AG10803 (cell line): Measurements from ENCODE around the gene PAWR.

ENCODE experiments used
- DNase-seq: peaks from one replicate; pipeline ENCODE4 v3.0.0; 2010; ENCODE audit warnings: low read depth
- H3K4me3 ChIP-seq: 2 replicates; pipeline ENCODE4 v1.5.1; 2011; ENCODE audit warnings: mild to moderate bottlenecking, low read length, control low read depth
- TF ChIP-seq, protein P1 (sequence below): conservative IDR thresholded peaks from 2 replicates; pipeline ENCODE4 v1.5.1; 2011; ENCODE audit warnings: mild to moderate bottlenecking, low read length, control low read depth, inconsistent platforms

Gene PAWR

DNA sequence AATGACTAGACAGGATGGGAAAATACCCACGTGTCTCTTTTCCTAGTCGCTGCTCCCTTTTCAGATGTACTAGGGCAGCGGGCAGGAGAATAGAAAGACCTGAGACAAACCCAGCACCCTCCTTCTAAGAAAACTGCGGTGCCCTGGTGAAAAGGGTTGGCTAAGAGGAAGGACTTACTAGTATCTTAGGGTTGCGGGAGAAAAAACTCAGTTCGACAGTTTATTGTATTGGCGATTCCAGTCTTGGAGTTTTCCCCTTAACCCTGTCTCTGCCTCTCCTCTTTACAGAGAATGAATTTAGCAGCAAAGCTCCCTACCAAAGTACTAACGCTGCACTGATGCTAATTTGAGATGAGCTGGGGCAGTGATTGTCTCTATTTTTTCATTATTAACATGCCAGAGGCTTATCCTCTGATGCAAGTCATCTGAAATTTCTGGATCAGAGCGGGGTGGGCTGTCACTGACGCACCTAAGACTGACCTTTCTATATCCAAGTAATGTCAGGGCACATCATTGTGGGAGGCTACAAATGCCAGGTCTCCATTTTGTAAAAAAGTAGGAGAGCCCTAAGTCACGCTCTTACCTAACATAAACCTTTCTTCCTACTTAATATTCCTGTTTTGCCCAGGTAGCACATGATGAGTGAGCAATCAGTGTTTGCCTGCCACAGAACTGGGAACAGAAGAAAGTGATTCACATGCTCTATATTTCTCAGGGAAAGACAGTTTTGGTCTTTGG lies 916 bp upstream of the PAWR start:
- peak; percentile 80 for DNase-seq
- peak overlapping the region; percentile 90 for H3K4me3 ChIP-seq
- TF ChIP-seq, protein P1, sequence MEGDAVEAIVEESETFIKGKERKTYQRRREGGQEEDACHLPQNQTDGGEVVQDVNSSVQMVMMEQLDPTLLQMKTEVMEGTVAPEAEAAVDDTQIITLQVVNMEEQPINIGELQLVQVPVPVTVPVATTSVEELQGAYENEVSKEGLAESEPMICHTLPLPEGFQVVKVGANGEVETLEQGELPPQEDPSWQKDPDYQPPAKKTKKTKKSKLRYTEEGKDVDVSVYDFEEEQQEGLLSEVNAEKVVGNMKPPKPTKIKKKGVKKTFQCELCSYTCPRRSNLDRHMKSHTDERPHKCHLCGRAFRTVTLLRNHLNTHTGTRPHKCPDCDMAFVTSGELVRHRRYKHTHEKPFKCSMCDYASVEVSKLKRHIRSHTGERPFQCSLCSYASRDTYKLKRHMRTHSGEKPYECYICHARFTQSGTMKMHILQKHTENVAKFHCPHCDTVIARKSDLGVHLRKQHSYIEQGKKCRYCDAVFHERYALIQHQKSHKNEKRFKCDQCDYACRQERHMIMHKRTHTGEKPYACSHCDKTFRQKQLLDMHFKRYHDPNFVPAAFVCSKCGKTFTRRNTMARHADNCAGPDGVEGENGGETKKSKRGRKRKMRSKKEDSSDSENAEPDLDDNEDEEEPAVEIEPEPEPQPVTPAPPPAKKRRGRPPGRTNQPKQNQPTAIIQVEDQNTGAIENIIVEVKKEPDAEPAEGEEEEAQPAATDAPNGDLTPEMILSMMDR, result no peak

DNA sequence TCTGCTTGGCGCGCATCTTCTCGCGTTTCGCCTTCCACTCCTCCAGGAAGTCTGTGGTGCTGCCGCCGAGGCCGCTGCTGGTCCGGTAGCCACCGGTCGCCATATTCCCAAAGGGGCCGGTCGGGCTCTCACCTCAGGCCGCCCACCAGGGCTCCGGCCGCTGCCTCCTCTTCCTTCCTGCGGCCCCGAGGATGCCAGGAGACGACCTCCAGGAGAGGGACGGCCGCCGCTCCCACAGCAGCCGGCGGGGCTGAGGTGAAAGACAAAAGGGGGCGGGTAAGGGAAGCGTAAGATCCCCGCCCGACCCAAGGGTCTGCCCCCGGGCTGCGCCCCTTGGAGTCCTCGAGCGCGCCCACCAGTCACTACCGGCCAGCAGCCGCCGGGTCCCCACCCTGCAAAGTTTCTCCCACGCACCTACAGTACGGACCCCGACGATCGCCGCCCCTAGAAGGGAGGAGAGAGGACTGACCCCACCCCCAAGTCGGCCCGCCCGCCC lies 574 bp downstream of the PAWR start:
- H3K4me3 ChIP-seq, result peak overlapping the region; percentile 90
- DNase-seq, result peak; percentile 23
- TF ChIP-seq, protein P1, result no peak; the same call in 1 of the 2 replicates

DNA sequence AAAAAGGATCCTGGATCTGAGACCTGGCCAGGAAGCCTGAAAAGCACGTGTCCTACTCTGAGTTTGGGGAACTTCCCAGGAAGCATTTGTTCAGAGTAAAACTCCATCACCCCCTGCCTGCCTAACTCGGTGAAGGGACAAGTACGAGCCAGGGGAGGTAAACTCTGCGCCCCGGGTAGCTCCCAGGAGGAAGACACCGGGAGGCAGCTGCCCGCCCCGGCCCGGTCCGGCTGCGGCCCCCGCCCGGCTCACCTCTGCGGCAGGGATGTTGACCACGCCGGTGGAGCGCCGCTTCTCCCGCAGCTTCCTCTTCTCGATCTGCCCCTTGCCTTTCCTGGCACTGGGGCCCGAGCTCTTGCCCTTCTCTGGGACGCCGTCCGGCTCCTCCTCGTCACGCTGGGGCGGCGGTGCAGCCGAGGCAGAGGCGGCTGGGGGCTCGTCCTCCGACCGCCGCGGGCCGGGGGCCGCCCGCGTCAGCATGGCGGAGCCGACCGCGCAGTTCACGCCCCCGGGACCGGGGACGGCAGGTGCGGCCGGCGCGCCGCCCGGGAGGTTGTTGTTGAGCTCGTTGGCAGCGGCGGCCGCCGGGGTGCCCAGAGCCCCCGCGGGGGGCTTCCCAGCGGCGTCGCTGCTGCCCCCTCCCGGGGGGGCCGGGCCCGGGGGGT lies 1.2 kb downstream of the PAWR start:
- H3K4me3 ChIP-seq, result peak overlapping the region; percentile 90
- TF ChIP-seq, protein P1, result no peak; the same call in 1 of the 2 replicates
- DNase-seq, result peak; percentile 49

DNA sequence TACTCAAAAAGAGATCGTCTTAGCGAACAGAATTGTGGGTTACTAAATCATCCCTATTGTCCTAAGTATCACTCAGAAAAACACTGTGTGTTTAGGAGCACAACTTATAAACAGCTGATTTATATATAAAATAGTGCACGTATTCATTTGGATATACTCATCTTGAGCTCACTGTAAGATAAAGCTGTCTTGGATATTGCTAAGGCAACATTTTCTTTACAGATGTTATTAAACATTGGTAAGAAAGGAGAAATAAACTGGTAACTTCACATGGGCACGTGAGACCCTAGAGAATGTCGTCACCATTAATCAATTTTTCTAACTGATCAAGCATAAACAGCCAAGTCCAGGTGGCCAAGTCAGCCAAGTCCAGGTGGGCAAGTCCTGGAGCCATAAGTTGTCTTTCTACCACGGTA lies 1.7 kb downstream of the PAWR start:
- TF ChIP-seq, protein P1, result no peak
- H3K4me3 ChIP-seq, result peak overlapping the region; percentile 90
- DNase-seq, result no peak

DNA sequence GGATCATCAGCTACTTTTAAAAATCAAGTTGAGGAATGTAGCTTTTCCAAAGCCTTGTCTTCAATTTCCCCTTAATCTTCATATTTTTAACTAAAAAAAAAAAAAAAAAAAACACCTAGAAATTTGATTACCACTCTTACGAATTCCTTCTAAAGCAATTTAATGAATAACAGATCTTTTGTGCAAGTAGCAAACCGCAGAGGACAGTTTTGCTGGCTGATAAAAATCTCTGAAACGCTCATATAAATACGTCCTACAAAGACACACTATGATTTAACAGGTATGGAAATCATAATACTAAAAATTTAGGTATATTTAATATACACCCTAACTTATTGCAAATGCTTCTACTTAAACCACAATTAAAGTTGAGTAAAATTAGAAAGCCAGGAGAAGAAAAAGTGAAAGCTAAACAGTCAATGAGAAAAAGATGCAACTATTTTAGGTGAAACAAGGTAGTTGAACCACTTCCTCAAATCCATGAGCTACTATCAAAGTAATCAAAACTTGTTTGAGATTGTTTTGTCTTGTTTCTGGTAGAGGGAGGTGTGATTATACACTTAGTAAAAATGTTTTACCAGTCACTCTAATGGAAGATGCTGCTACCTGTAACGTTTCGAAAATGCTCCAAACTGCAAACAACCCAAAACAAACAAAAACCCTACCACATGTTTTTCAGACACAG lies 2.2 kb downstream of the PAWR start:
- DNase-seq, result peak; percentile 30
- peak overlapping the region; percentile 90 for H3K4me3 ChIP-seq
- TF ChIP-seq, protein P1, result no peak

DNA sequence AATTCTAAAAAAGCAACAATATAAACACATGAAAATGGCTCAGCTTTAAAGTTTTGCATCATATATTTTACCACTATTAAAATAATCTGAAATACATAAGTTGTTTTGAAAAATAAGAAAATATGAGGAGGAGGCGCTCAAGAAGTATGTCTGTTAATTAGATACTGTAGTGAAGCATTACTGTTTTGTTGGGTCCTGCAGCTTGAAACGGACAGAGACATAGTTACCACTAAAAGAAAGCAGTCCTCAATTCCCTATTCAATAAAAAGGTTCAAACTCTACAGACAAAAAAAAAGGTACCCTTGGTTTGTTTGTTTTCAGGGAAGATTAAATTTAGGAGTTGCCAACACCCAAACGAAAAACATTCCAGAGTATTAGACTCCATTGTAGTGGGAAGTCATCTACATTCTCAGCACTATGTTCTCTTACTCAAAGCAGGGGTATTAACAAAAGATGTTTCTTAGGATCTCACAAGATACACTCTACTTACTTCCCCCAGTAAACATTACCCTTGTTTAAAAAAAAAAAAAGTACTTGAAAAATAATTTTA lies 3.0 kb downstream of the PAWR start:
- H3K4me3 ChIP-seq, result peak overlapping the region; percentile 90
- peak; percentile 16 for DNase-seq
- TF ChIP-seq, protein P1, result no peak
